HFFc6 (cell line): Measurements from ENCODE around the gene ACYP1. TPM values are rescaled to one million over a fixed set of nuclear protein-coding genes. Genes with fewer than 3 reads are reported as not detected.

Source experiments
- DNase-seq: peaks from one replicate; pipeline ENCODE4 v3.0.0-alpha.2; 2018
- H3K27ac Mint-ChIP-seq: 2 replicates; pipeline ENCODE4 v1.8.0; 2020; ENCODE audit warnings: mild to moderate bottlenecking, mixed read lengths
- H3K27me3 Mint-ChIP-seq: 2 replicates; pipeline ENCODE4 v1.8.0; 2021; ENCODE audit warnings: mild to moderate bottlenecking, moderate library complexity, mixed read lengths; ENCODE audit not compliant: insufficient read depth
- H3K36me3 Mint-ChIP-seq: 2 replicates; pipeline ENCODE4 v1.8.0; 2021; ENCODE audit warnings: low read depth, mixed read lengths
- H3K4me1 Mint-ChIP-seq: 2 replicates; pipeline ENCODE4 v1.8.0; 2020; ENCODE audit warnings: low read depth, mixed read lengths
- H3K4me3 Mint-ChIP-seq: 2 replicates; pipeline ENCODE4 v1.8.0; 2020; ENCODE audit warnings: mild to moderate bottlenecking, moderate library complexity, mixed read lengths
- H3K9me3 Mint-ChIP-seq: 2 replicates; pipeline ENCODE4 v1.8.0; 2020; ENCODE audit warnings: mild to moderate bottlenecking, mixed read lengths
- long read RNA-seq: library from polyadenylated mRNA; unstranded; transcript quantifications from one replicate; pipeline ENCODE4 v2.0.0, GENCODE V29; 2019
- total RNA-seq, 6 experiments: library from RNA; stranded (reverse); fragmentation: NEBNext Ultra II Directional; extraction: Animal tissue kit (Norgen Biotek cat#: 25700); gene quantifications; 2 replicates in 1 of 6; 3 replicates in 5 of 6; pipeline ENCODE4 v1.2.3, GENCODE V29; 2021
- TF ChIP-seq, protein P1 (sequence below): fragments of 200-600 bp; sonication (generic); IDR thresholded peaks from 2 replicates; pipeline ENCODE4 v1.5.0; 2021; ENCODE audit warnings: antibody characterized with exemption, mild to moderate bottlenecking

Gene ACYP1
- 10 to 100 TPM in 4 of 6 experiments, 1 to 10 TPM in 2; 5.9 to 14.9 (median 11.7) TPM for total RNA-seq
- long read RNA-seq, transcript ACYP1-201 (3 exons, 627 nt) = major isoform, 7 of 11 reads
- long read RNA-seq, partial matches to known transcripts = 1 of 11 reads
- long read RNA-seq, other reads (novel, unspliced or antisense) = 3 of 11 reads

DNA sequence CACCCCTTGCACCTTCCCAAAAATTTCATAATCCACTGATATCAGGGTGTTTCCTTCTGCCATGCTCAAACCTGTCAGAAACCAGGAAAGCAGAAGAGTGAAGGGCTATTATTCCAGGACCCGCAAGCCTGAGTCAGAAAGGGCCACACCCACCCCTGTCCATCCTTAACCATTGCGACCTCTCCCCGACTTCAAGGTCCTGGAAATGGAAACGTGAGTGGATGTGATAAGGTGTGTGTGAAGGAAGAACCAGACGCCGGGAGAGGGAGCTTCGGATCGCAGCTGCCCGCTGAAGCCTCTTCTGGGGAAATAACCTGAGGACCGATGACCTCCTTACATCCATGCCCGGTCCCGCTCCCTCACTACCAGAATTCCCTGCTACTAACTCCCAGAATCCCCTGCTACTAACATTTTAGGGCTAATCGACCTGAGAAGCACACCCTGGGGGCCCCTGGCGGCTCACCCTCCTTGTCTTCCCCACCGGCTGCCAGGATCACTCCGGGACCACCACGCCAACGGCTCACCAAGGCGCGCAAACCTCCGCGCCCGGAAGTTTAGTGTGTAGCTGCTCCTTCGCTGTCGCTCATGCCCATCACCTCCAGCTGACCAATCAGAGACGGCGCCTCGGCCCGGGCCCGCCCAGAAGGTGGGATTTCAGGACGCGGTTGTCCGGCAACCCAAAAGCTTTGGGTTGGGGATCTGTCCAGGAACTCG lies at the start of gene ACYP1:
Gene ACYP1 (minus strand): TSS at position 534 of the 714 bp plus-strand sequence. CDS start 471 bp downstream, at position 63.
- TF ChIP-seq, protein P1, sequence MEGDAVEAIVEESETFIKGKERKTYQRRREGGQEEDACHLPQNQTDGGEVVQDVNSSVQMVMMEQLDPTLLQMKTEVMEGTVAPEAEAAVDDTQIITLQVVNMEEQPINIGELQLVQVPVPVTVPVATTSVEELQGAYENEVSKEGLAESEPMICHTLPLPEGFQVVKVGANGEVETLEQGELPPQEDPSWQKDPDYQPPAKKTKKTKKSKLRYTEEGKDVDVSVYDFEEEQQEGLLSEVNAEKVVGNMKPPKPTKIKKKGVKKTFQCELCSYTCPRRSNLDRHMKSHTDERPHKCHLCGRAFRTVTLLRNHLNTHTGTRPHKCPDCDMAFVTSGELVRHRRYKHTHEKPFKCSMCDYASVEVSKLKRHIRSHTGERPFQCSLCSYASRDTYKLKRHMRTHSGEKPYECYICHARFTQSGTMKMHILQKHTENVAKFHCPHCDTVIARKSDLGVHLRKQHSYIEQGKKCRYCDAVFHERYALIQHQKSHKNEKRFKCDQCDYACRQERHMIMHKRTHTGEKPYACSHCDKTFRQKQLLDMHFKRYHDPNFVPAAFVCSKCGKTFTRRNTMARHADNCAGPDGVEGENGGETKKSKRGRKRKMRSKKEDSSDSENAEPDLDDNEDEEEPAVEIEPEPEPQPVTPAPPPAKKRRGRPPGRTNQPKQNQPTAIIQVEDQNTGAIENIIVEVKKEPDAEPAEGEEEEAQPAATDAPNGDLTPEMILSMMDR = no peak
- no peaks in the 10 kb centered on the region for H3K9me3 Mint-ChIP-seq
- H3K4me3 Mint-ChIP-seq = peak within 1 kb of the TSS; percentile 100
- DNase-seq = peak; percentile 84
- no peaks in the 10 kb centered on the region for H3K27me3 Mint-ChIP-seq
- H3K4me1 Mint-ChIP-seq = peaks cover 37% of the 10 kb centered on the region
- H3K36me3 Mint-ChIP-seq = peaks cover 11% of the 10 kb centered on the region
- peak within 1 kb of the TSS; percentile 83 for H3K27ac Mint-ChIP-seq

DNA sequence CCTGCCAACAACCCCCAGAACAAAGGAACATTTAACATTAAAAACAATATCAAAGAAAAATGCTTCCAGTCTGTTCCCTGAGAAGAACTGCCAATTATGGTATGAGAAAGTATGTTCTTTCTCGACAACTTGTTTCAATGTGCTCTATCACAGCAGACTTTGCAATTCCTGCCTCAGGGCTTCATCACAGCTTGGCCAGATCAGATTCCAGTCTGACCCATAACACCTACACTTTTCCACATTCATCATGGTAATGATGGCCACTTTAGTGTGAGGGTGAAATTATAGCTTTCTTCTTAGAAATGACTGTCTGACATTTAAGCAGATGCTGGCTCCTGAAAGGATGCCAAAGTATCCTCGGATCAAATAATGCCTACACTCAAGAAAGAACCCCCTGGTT lies 46.1 kb upstream of the ACYP1 start:
- H3K4me3 Mint-ChIP-seq = no peak overlapping the region
- no peaks in the 10 kb centered on the region for H3K9me3 Mint-ChIP-seq
- no peak for DNase-seq
- H3K36me3 Mint-ChIP-seq = peaks cover 16% of the 10 kb centered on the region
- no peaks in the 10 kb centered on the region for H3K4me1 Mint-ChIP-seq
- no peaks in the 10 kb centered on the region; the same call in 1 of the 2 replicates for H3K27me3 Mint-ChIP-seq
- TF ChIP-seq, protein P1 = no peak
- no peak overlapping the region for H3K27ac Mint-ChIP-seq

DNA sequence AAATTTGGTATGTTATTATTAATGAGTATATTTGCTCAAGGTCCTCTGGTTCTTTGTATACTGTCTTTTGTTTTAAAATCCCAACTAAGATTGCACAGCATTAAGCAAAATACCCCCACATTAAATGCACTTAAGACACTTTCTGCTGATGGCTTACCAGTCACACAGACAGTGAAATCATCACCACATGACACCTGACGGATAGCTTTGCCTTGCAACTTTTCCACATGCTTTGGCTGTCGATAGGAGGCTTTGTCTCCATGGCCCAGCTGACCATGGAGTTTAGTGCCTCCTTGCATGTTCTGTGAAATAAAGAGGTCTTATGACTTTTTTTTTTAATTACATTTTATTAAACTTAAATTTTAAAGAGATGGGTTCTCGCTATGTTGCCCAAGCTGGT lies 43.4 kb upstream of the ACYP1 start:
- no peak for DNase-seq
- no peak overlapping the region for H3K27ac Mint-ChIP-seq
- no peaks in the 10 kb centered on the region for H3K4me1 Mint-ChIP-seq
- H3K4me3 Mint-ChIP-seq = no peak overlapping the region
- peaks cover 12% of the 10 kb centered on the region for H3K36me3 Mint-ChIP-seq
- H3K27me3 Mint-ChIP-seq = peaks cover 1% of the 10 kb centered on the region; the same call in 1 of the 2 replicates
- H3K9me3 Mint-ChIP-seq = no peaks in the 10 kb centered on the region
- TF ChIP-seq, protein P1 = no peak

DNA sequence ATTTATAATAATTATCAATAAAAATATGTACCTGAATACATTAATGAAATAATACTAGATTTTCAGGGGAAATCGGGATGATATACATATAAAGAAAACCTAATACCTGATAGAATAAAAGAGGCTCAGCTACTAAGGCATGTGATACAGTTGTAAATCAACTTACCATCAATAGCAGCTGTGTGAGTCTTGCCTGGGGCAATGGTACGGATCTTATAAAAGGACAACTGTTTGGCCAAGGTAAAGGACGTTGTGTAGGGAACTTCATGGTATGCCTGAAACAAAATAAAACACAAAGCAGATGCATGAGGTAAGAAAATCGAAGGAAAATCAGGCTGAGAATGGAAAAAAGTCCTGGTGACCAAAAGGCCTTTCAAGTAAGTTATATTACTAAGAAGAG lies 37.7 kb upstream of the ACYP1 start:
- Mint-ChIP-seq H3K36me3 (peaks cover 22% of the 10 kb centered on the region), H3K4me3 (no peak overlapping the region), H3K27me3 (peaks cover 1% of the 10 kb centered on the region; the same call in 1 of the 2 replicates), H3K9me3 (no peaks in the 10 kb centered on the region), H3K27ac (no peak overlapping the region; the same call in 1 of the 2 replicates), H3K4me1 (no peaks in the 10 kb centered on the region)
- no peak for DNase-seq
- TF ChIP-seq, protein P1 = no peak

DNA sequence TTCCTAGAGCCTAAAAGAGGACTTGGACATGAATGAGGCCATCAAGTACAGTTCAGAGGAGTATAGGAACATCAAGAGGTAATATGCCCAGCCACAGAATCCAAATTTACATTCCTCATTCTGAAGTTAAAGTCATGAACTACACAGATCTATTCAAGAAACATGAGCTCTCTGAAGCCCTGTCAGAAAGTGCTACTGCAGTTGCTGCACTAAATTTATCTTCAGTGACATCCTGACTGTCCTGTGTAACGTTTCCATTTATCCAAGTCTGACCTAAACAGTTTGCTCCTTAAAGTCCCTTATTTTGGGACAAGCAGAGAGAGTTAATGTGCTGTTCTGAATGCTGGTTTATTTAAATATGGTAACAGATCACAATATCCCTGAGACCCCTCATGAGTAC lies 34.9 kb upstream of the ACYP1 start:
- H3K4me3 Mint-ChIP-seq = no peak overlapping the region
- peaks cover 27% of the 10 kb centered on the region for H3K36me3 Mint-ChIP-seq
- no peaks in the 10 kb centered on the region for H3K27me3 Mint-ChIP-seq
- no peaks in the 10 kb centered on the region for H3K9me3 Mint-ChIP-seq
- H3K27ac Mint-ChIP-seq = no peak overlapping the region
- TF ChIP-seq, protein P1 = no peak
- no peaks in the 10 kb centered on the region for H3K4me1 Mint-ChIP-seq
- no peak for DNase-seq
